Measurements from ENCODE around the gene TRIM33.

- TF ChIP-seq MAX (IDR thresholded peaks at IDR 0.05; ENCODE audit: low read depth, low read length) (no peak), CTCF (IDR thresholded peaks at IDR 0.05 in 2 of 3, conservative IDR thresholded peaks at IDR 0.05 in 1 of 3; ENCODE audit: control insufficient read depth in 2 of 3, extremely low read depth in 1 of 3, insufficient read depth in 1 of 3, low read depth in 3 of 3, low read length in 3 of 3) (no peak), RELA (IDR thresholded peaks at IDR 0.05; ENCODE audit: borderline replicate concordance, partially characterized antibody) (no peak), ATF7 (IDR thresholded peaks at IDR 0.05; ENCODE audit: low read depth) (no peak), YY1 (IDR thresholded peaks at IDR 0.05; ENCODE audit: low read depth, low read length) (no peak), MTA3 (IDR thresholded peaks at IDR 0.05; ENCODE audit: borderline replicate concordance, low read length) (no peak), USF2 (IDR thresholded peaks at IDR 0.05; ENCODE audit: borderline replicate concordance, low read depth, low read length) (no peak), JUNB (IDR thresholded peaks at IDR 0.05) (no peak; the same call in 1 of the 2 replicates)
Observed at GRCh38 chr1:114468710-114469468, 42.1 kb downstream of the TRIM33 start.
